HG02798 (cell line): ENCODE measurements around the gene EPN2.

Source experiments
- ATAC-seq: cut with Tn5 transposase; IDR thresholded peaks from one replicate; pipeline ENCODE4 v1.9.1; 2021; ENCODE audit warnings: mild to moderate bottlenecking; ENCODE audit not compliant: unreplicated experiment, poor library complexity

The EPN2 gene

GRCh38 chr17:19360772-19361171, 123.6 kb downstream of the EPN2 start:
- ATAC-seq = no peak

GRCh38 chr17:19361326-19361725, 124.2 kb downstream of the EPN2 start:
- no peak for ATAC-seq

- ATAC-seq = no peak
Measured at GRCh38 chr17:19361944-19362276, 124.7 kb downstream of the EPN2 start.

GRCh38 chr17:19362277-19363113, 125.3 kb downstream of the EPN2 start, which contains the start of gene B9D1:
Gene B9D1, minus strand, starts transcription at chr17:19362723. Its CDS starts 154 bp downstream, at chr17:19362569.
- ATAC-seq = peak; percentile 89

- ATAC-seq = no peak
Measured at GRCh38 chr17:19363114-19363438, 125.9 kb downstream of the EPN2 start.

- ATAC-seq = no peak
Measured at GRCh38 chr17:19363460-19364035, 126.4 kb downstream of the EPN2 start.

GRCh38 chr17:19364699-19365498, 127.7 kb downstream of the EPN2 start:
- no peak for ATAC-seq

- no peak for ATAC-seq
Measured at GRCh38 chr17:19365499-19365817, 128.3 kb downstream of the EPN2 start.

- no peak for ATAC-seq
Measured at GRCh38 chr17:19365833-19366636, 128.9 kb downstream of the EPN2 start.

- no peak for ATAC-seq
Measured at GRCh38 chr17:19366637-19366972, 129.4 kb downstream of the EPN2 start.

- no peak for ATAC-seq
Measured at GRCh38 chr17:19368229-19368628, 131.1 kb downstream of the EPN2 start.

GRCh38 chr17:19369107-19369778, 132.1 kb downstream of the EPN2 start:
- no peak for ATAC-seq

GRCh38 chr17:19369846-19370492, 132.8 kb downstream of the EPN2 start:
- ATAC-seq = no peak

- no peak for ATAC-seq
Measured at GRCh38 chr17:19370493-19370960, 133.4 kb downstream of the EPN2 start.

- no peak for ATAC-seq
Measured at GRCh38 chr17:19371259-19372010, 134.3 kb downstream of the EPN2 start.

- no peak for ATAC-seq
Measured at GRCh38 chr17:19372011-19372370, 134.8 kb downstream of the EPN2 start.

GRCh38 chr17:19372439-19372838, 135.3 kb downstream of the EPN2 start:
- no peak for ATAC-seq

- ATAC-seq = no peak
Measured at GRCh38 chr17:19372866-19373504, 135.8 kb downstream of the EPN2 start.

- no peak for ATAC-seq
Measured at GRCh38 chr17:19374136-19374535, 137.0 kb downstream of the EPN2 start.
